CD8-positive, alpha-beta memory T cell (primary cell): ENCODE measurements around the gene LSM12. TPM values are rescaled to one million over a fixed set of nuclear protein-coding genes. Genes with fewer than 3 reads are reported as not detected.

Source experiments
- CTCF ChIA-PET: fragments of 350-600 bp; sonication (Branson Sonifier 250); formaldehyde crosslinking; loops from one replicate; lab custom pipeline; 2021; ENCODE audit warnings: antibody characterized with exemption; lab: Charles Lee
- POLR2A ChIA-PET: fragments of 350-600 bp; sonication (Branson Sonifier 250); formaldehyde crosslinking; loops from one replicate; lab custom pipeline; 2021; ENCODE audit warnings: antibody characterized with exemption; lab: Charles Lee
- DNase-seq, 5 donors: peaks; one replicate each; pipeline versions ENCODE4 v3.0.0 to v3.0.0-alpha.2; 2020 to 2022; ENCODE audit warnings: mixed read lengths in 1 of 5
- H3K27ac ChIP-seq: one replicate; pipeline ENCODE4 v1.7.0; 2013; ENCODE audit warnings: low read depth, mild to moderate bottlenecking, low read length, moderate library complexity
- H3K27me3 ChIP-seq: 2 replicates; pipeline ENCODE4 v1.7.0; 2013; ENCODE audit warnings: low read length, mild to moderate bottlenecking; ENCODE audit not compliant: insufficient read depth, poor library complexity, severe bottlenecking
- H3K36me3 ChIP-seq: 2 replicates; pipeline ENCODE4 v1.7.0; 2013; ENCODE audit warnings: mild to moderate bottlenecking, low read length, moderate library complexity; ENCODE audit not compliant: insufficient read depth
- H3K4me1 ChIP-seq: 2 replicates; pipeline ENCODE4 v1.7.0; 2013; ENCODE audit warnings: mild to moderate bottlenecking, low read length, moderate library complexity; ENCODE audit not compliant: insufficient read depth
- H3K4me3 ChIP-seq: 2 replicates; pipeline ENCODE4 v1.7.0; 2013; ENCODE audit warnings: mild to moderate bottlenecking, low read length
- H3K9me3 ChIP-seq: 2 replicates; pipeline ENCODE4 v1.7.0; 2013; ENCODE audit warnings: mild to moderate bottlenecking, low read length
- H3K27ac Mint-ChIP-seq, 8 donors: one replicate each; pipeline ENCODE4 v1.8.0; 2020 to 2021; ENCODE audit warnings: mixed read lengths in 8 of 8, mild to moderate bottlenecking in 6 of 8, inconsistent platforms in 3 of 8, moderate library complexity in 3 of 8
- H3K27me3 Mint-ChIP-seq, 2 donors: one replicate each; pipeline ENCODE4 v1.8.0; 2020 to 2021; ENCODE audit warnings: mixed read lengths in 2 of 2, mild to moderate bottlenecking in 1 of 2, moderate library complexity in 1 of 2
- H3K36me3 Mint-ChIP-seq, 3 donors: one replicate each; pipeline ENCODE4 v1.8.0; 2020 to 2021; ENCODE audit warnings: mixed read lengths in 3 of 3, inconsistent platforms in 1 of 3, mild to moderate bottlenecking in 1 of 3
- H3K4me1 Mint-ChIP-seq, 3 donors: one replicate each; pipeline ENCODE4 v1.8.0; 2020 to 2021; ENCODE audit warnings: mixed read lengths in 3 of 3, inconsistent platforms in 1 of 3, mild to moderate bottlenecking in 1 of 3
- H3K4me3 Mint-ChIP-seq, 7 donors: one replicate each; pipeline ENCODE4 v1.8.0; 2020 to 2021; ENCODE audit warnings: mixed read lengths in 7 of 7, mild to moderate bottlenecking in 6 of 7, moderate library complexity in 4 of 7, inconsistent platforms in 2 of 7
- H3K9me3 Mint-ChIP-seq, 5 donors: one replicate each; pipeline ENCODE4 v1.8.0; 2020 to 2022; ENCODE audit warnings: mixed read lengths in 5 of 5, mild to moderate bottlenecking in 3 of 5, moderate library complexity in 2 of 5, inconsistent platforms in 1 of 5
- polyA plus RNA-seq: library from polyadenylated mRNA; unstranded; fragments of 300-500 nt; fragmentation: Illumina TruSeq; gene quantifications from one replicate; pipeline ENCODE4 v1.2.3, GENCODE V29; 2021
- total RNA-seq, 2 experiments: library from RNA; stranded (reverse); gene quantifications; one replicate each; pipeline ENCODE4 v1.2.3, GENCODE V29; 2021

The LSM12 gene
- total and polyA plus RNA-seq, 3 experiments from 2014 or later = 79.9 to 81.9 (median 80.7) TPM

- peaks cover 0 to 3% of the 10 kb centered on the region in 2 donors for H3K27me3 Mint-ChIP-seq
- peak overlapping the region; percentile 91 to 98 (median 94) for H3K4me3 Mint-ChIP-seq
- CTCF ChIA-PET = no interaction called here
- peak overlapping the region; percentile 77 for H3K4me3 ChIP-seq
- H3K27me3 ChIP-seq = no peaks in the 10 kb centered on the region
- no peaks in the 10 kb centered on the region for H3K9me3 Mint-ChIP-seq
- peaks cover 38% of the 10 kb centered on the region for H3K4me1 ChIP-seq
- no peaks in the 10 kb centered on the region for H3K36me3 ChIP-seq
- H3K9me3 ChIP-seq = no peaks in the 10 kb centered on the region
- POLR2A ChIA-PET = interaction anchor here (0.6 to 0.7 kb wide), 3 partner anchors 53 to 257 kb away, joined by 4 to 11 read pairs (median 6); no protein-coding TSS in a partner anchor
- H3K27ac ChIP-seq = peak overlapping the region; percentile 54
- H3K4me1 Mint-ChIP-seq = peaks cover 38 to 57% (median 45%) of the 10 kb centered on the region in 3 donors
- H3K36me3 Mint-ChIP-seq = peaks cover 0 to 19% (median 0%) of the 10 kb centered on the region in 3 donors
- H3K27ac Mint-ChIP-seq = peak overlapping the region; percentile 85 to 97 (median 97)
- no peak for DNase-seq
These were observed 3.5 kb upstream of the LSM12 start for GRCh38 chr17:44069974-44070454.

GRCh38 chr17:44067545-44067940 is 1.1 kb upstream of the LSM12 start:
- peaks cover 42 to 67% (median 59%) of the 10 kb centered on the region in 3 donors for H3K4me1 Mint-ChIP-seq
- ChIA-PET CTCF (no interaction called here), POLR2A (no interaction called here)
- H3K27me3 Mint-ChIP-seq = peaks cover 0 to 3% of the 10 kb centered on the region in 2 donors
- no peaks in the 10 kb centered on the region for H3K9me3 Mint-ChIP-seq
- H3K27ac Mint-ChIP-seq = peak overlapping the region in 6 of 8 donors; percentile 47 to 98 (median 76)
- no peaks in the 10 kb centered on the region for H3K9me3 ChIP-seq
- peaks cover 0 to 34% (median 2%) of the 10 kb centered on the region in 3 donors for H3K36me3 Mint-ChIP-seq
- no peaks in the 10 kb centered on the region for H3K36me3 ChIP-seq
- no peak for DNase-seq
- H3K27ac ChIP-seq = peak overlapping the region; percentile 74
- H3K4me1 ChIP-seq = peaks cover 38% of the 10 kb centered on the region
- no peaks in the 10 kb centered on the region for H3K27me3 ChIP-seq
- peak overlapping the region; percentile 86 for H3K4me3 ChIP-seq
- peak overlapping the region in 6 of 7 donors; percentile 89 to 96 (median 91) for H3K4me3 Mint-ChIP-seq

GRCh38 chr17:44065668-44066203 is 735 bp downstream of the LSM12 start:
- Histone ChIP-seq H3K36me3 (peaks cover 3% of the 10 kb centered on the region), H3K4me3 (peak overlapping the region; percentile 86), H3K27ac (peak overlapping the region; percentile 74), H3K4me1 (peaks cover 25% of the 10 kb centered on the region), H3K27me3 (no peaks in the 10 kb centered on the region), H3K9me3 (no peaks in the 10 kb centered on the region)
- Mint-ChIP-seq H3K27ac (peak overlapping the region; percentile 83 to 99 (median 94)), H3K4me1 (peaks cover 39 to 66% (median 55%) of the 10 kb centered on the region in 3 donors), H3K9me3 (no peaks in the 10 kb centered on the region), H3K36me3 (peaks cover 3 to 42% (median 5%) of the 10 kb centered on the region in 3 donors), H3K27me3 (peaks cover 0 to 3% of the 10 kb centered on the region in 2 donors), H3K4me3 (peak overlapping the region; percentile 89 to 96 (median 92))
- CTCF ChIA-PET = interaction anchor here (1.2 kb wide), 2 partner anchors 58 to 126 kb away, joined by 3 to 4 read pairs; partner anchors contain the start of gene HDAC5
- POLR2A ChIA-PET = interaction anchor here (0.6 to 1.5 kb wide), 3 partner anchors 58 to 102 kb away, joined by 3 read pairs; partner anchors contain the start of gene HDAC5
- peak in 2 of 5 donors; percentile 8 to 30 for DNase-seq

GRCh38 chr17:44063704-44064639 is 2.5 kb downstream of the LSM12 start:
- CTCF ChIA-PET = no interaction called here
- Mint-ChIP-seq H3K9me3 (no peaks in the 10 kb centered on the region), H3K27ac (peak overlapping the region; percentile 2 to 89 (median 58)), H3K4me1 (peaks cover 44 to 75% (median 61%) of the 10 kb centered on the region in 3 donors), H3K4me3 (peak overlapping the region in 5 of 7 donors; percentile 23 to 71 (median 62)), H3K27me3 (peaks cover 0 to 3% of the 10 kb centered on the region in 2 donors), H3K36me3 (peaks cover 3 to 52% (median 12%) of the 10 kb centered on the region in 3 donors)
- Histone ChIP-seq H3K4me1 (peaks cover 21% of the 10 kb centered on the region), H3K36me3 (peaks cover 3% of the 10 kb centered on the region), H3K9me3 (no peaks in the 10 kb centered on the region), H3K27ac (no peak overlapping the region), H3K4me3 (no peak overlapping the region), H3K27me3 (no peaks in the 10 kb centered on the region)
- POLR2A ChIA-PET = interaction anchor here (0.7 kb wide), 1 partner anchor 58 kb away, joined by 3 read pairs; no protein-coding TSS in a partner anchor
- no peak for DNase-seq

- peaks cover 3 to 60% (median 12%) of the 10 kb centered on the region in 3 donors for H3K36me3 Mint-ChIP-seq
- H3K4me3 ChIP-seq = no peak overlapping the region
These were observed 3.6 kb downstream of the LSM12 start for GRCh38 chr17:44062871-44063270.

GRCh38 chr17:44061446-44061845 is 5.0 kb downstream of the LSM12 start:
- Mint-ChIP-seq H3K4me3 (peak overlapping the region in 1 of 7 donors; percentile 19), H3K4me1 (peaks cover 35 to 62% (median 55%) of the 10 kb centered on the region in 3 donors), H3K27ac (peak overlapping the region in 1 of 8 donors; percentile 41), H3K27me3 (peaks cover 0 to 2% of the 10 kb centered on the region in 2 donors), H3K36me3 (peaks cover 3 to 63% (median 12%) of the 10 kb centered on the region in 3 donors), H3K9me3 (no peaks in the 10 kb centered on the region)
- DNase-seq = no peak
- ChIA-PET CTCF (no interaction called here), POLR2A (no interaction called here)
- no peak overlapping the region for H3K27ac ChIP-seq
- no peak overlapping the region for H3K4me3 ChIP-seq
- H3K9me3 ChIP-seq = no peaks in the 10 kb centered on the region
- peaks cover 8% of the 10 kb centered on the region for H3K4me1 ChIP-seq
- H3K36me3 ChIP-seq = peaks cover 3% of the 10 kb centered on the region
- no peaks in the 10 kb centered on the region for H3K27me3 ChIP-seq

More at GRCh38 chr17:44062871-44063270, 3.6 kb downstream of the LSM12 start:
- Histone ChIP-seq H3K4me1 (peaks cover 21% of the 10 kb centered on the region), H3K27ac (no peak overlapping the region), H3K9me3 (no peaks in the 10 kb centered on the region), H3K27me3 (no peaks in the 10 kb centered on the region), H3K36me3 (peaks cover 3% of the 10 kb centered on the region)
- Mint-ChIP-seq H3K4me1 (peaks cover 43 to 75% (median 60%) of the 10 kb centered on the region in 3 donors), H3K9me3 (no peaks in the 10 kb centered on the region), H3K27me3 (peaks cover 0 to 3% of the 10 kb centered on the region in 2 donors), H3K4me3 (peak overlapping the region in 2 of 7 donors; percentile 13 to 77), H3K27ac (peak overlapping the region in 2 of 8 donors; percentile 53 to 54)
- CTCF ChIA-PET = no interaction called here
- DNase-seq = no peak
- POLR2A ChIA-PET = no interaction called here

- peaks cover 3 to 67% (median 15%) of the 10 kb centered on the region in 3 donors for H3K36me3 Mint-ChIP-seq
- H3K27me3 Mint-ChIP-seq = no peaks in the 10 kb centered on the region
- Histone ChIP-seq H3K27me3 (no peaks in the 10 kb centered on the region), H3K4me1 (no peaks in the 10 kb centered on the region), H3K36me3 (peaks cover 3% of the 10 kb centered on the region), H3K27ac (no peak overlapping the region), H3K9me3 (no peaks in the 10 kb centered on the region), H3K4me3 (no peak overlapping the region)
- peaks cover 30 to 57% (median 52%) of the 10 kb centered on the region in 3 donors for H3K4me1 Mint-ChIP-seq
- H3K4me3 Mint-ChIP-seq = no peak overlapping the region
- no peaks in the 10 kb centered on the region for H3K9me3 Mint-ChIP-seq
- DNase-seq = no peak
- ChIA-PET POLR2A (no interaction called here), CTCF (interaction anchor here (2.9 kb wide), 1 partner anchor 17 kb away, joined by 8 read pairs; no protein-coding TSS in a partner anchor)
- peak overlapping the region in 5 of 8 donors; percentile 3 to 75 (median 17) for H3K27ac Mint-ChIP-seq
These were observed 7.2 kb downstream of the LSM12 start for GRCh38 chr17:44059101-44059892.
